ENCODE data around the gene PTTG1IP.

GRCh38 chr21:44874497-44875315, 1.2 kb upstream of the PTTG1IP start:
- TF ChIP-seq CTCF (IDR thresholded peaks at IDR 0.05) (no peak), POLR2A (IDR thresholded peaks at IDR 0.05) (no peak)

All from uterus (tissue), 2 donors.